HepG2 (cell line): ENCODE data around the gene RGS10. TPM values are rescaled to one million over a fixed set of nuclear protein-coding genes. Genes with fewer than 3 reads are reported as not detected.

Experiments used
- ATAC-seq: fragments of 200-7000 bp; cut with Tn5 transposase; 3 replicates; pipeline ENCODE4 v1.9.1; 2020; ENCODE audit warnings: mild to moderate bottlenecking, moderate library complexity
- BruUV-seq: library from RNA; stranded (reverse); fragments of 400-500 nt; replicated peaks from 2 replicates; lab custom pipeline; 2021; lab: Mats Ljungman, UMichigan
- CTCF ChIA-PET: fragments of 300-600 bp; formaldehyde crosslinking; extraction: SDS; loops from one replicate; lab custom pipeline; 2021; ENCODE audit warnings: low total read pairs, inconsistent platforms, low intra/inter-chr PET ratio; lab: Yijun Ruan, JAX
- POLR2A ChIA-PET: fragments of 350-600 bp; sonication (Branson Sonifier 250); formaldehyde crosslinking; loops from one replicate; lab custom pipeline; 2020; ENCODE audit warnings: antibody characterized with exemption, inconsistent platforms; lab: Yijun Ruan, JAX
- DNase-seq: peaks from one replicate; pipeline ENCODE4 v3.0.0-alpha.2; 2015; ENCODE audit warnings: low spot score
- FAIRE-seq: peaks from 3 replicates; lab custom pipeline; 2011; peaks lifted over from hg19 to GRCh38; lab: Jason Lieb, UNC
- H2AFZ ChIP-seq: one replicate; pipeline ENCODE4 v1.6.1; 2011; ENCODE audit warnings: low read length, inconsistent platforms
- H3K27ac ChIP-seq: fragments of 300-600 bp; 3 replicates; pipeline ENCODE4 v1.8.0; 2011; ENCODE audit warnings: mixed run types, mild to moderate bottlenecking, mixed read lengths, low read length, inconsistent platforms; ENCODE audit not compliant: insufficient read depth; ENCODE audit errors: extremely low read length
- H3K27me3 ChIP-seq, 2 experiments: fragments of 200-600 bp in 1 of 2; 2 replicates in 1 of 2; 3 replicates in 1 of 2; pipeline versions ENCODE4 v1.6.0 to v1.8.0; 2011; ENCODE audit warnings: low read length in 2 of 2, mild to moderate bottlenecking in 2 of 2, moderate library complexity in 2 of 2, inconsistent platforms in 1 of 2; ENCODE audit not compliant: insufficient read depth in 2 of 2, control insufficient read depth in 1 of 2
- H3K36me3 ChIP-seq, 2 experiments: fragments of 200-600 bp in 1 of 2; replicated peaks in 1 of 2; 2 replicates in 1 of 2; 3 replicates in 1 of 2; pipeline versions ENCODE4 v1.5.1 to v1.8.0; 2011; ENCODE audit warnings: low read length in 2 of 2, inconsistent platforms in 1 of 2; ENCODE audit not compliant: insufficient read depth in 2 of 2, control insufficient read depth in 1 of 2
- H3K4me1 ChIP-seq: 2 replicates; pipeline ENCODE4 v1.5.1; 2012; ENCODE audit warnings: low read length, inconsistent platforms; ENCODE audit not compliant: insufficient read depth
- H3K4me2 ChIP-seq: 2 replicates; pipeline ENCODE4 v1.6.0; 2011; ENCODE audit warnings: low read depth, low read length, inconsistent platforms
- H3K4me3 ChIP-seq, 3 experiments: fragments of 200-600 bp in 1 of 3; sonication (generic), shearing (Covaris generic) in 1 of 3; replicated peaks in 1 of 3; 2 replicates each; pipeline ENCODE4 v1.5.1; 2011 to 2016; ENCODE audit warnings: low read length in 3 of 3, inconsistent platforms in 2 of 3, low read depth in 2 of 3, mild to moderate bottlenecking in 2 of 3, control low read depth in 1 of 3, mixed read lengths in 1 of 3; ENCODE audit not compliant: insufficient read depth in 1 of 3
- H3K79me2 ChIP-seq: one replicate; pipeline ENCODE4 v1.6.1; 2011; ENCODE audit warnings: low read length, inconsistent platforms; ENCODE audit not compliant: insufficient read depth
- H3K9ac ChIP-seq: 2 replicates; pipeline ENCODE4 v1.6.0; 2011; ENCODE audit warnings: mild to moderate bottlenecking, low read depth, low read length, inconsistent platforms; ENCODE audit not compliant: insufficient read depth
- H3K9me3 ChIP-seq: 2 replicates; pipeline ENCODE4 v1.5.1; 2012; ENCODE audit warnings: mild to moderate bottlenecking, low read length
- H4K20me1 ChIP-seq: 2 replicates; pipeline ENCODE4 v1.6.0; 2011; ENCODE audit warnings: inconsistent platforms, mild to moderate bottlenecking, low read length, moderate library complexity; ENCODE audit not compliant: insufficient read depth
- ATM ChIP-seq: fragments of 450-650 bp; IDR thresholded peaks from 2 replicates; pipeline ENCODE4 v1.7.1; 2017; ENCODE audit warnings: mild to moderate bottlenecking, borderline replicate concordance
- CBX1 ChIP-seq: IDR thresholded peaks from one replicate; pipeline ENCODE4 v1.6.1; 2016; ENCODE audit warnings: antibody characterized with exemption, low read depth
- DR1 ChIP-seq: sonication (generic); formaldehyde crosslinking; IDR thresholded peaks from 2 replicates; pipeline ENCODE4 v1.8.0; 2021; ENCODE audit warnings: mild to moderate bottlenecking, missing genetic modification reagents, inconsistent platforms
- EEA1 ChIP-seq: sonication (generic); formaldehyde crosslinking; IDR thresholded peaks from 2 replicates; pipeline ENCODE4 v1.5.1; 2020; ENCODE audit warnings: mild to moderate bottlenecking, missing genetic modification reagents, borderline replicate concordance
- FOXJ3 ChIP-seq: sonication (generic); formaldehyde crosslinking; IDR thresholded peaks from 2 replicates; pipeline ENCODE4 v1.4.0; 2020; ENCODE audit warnings: missing genetic modification reagents, mild to moderate bottlenecking, borderline replicate concordance
- MIER2 ChIP-seq: IDR thresholded peaks from 2 replicates; pipeline ENCODE4 v1.6.1; 2016; ENCODE audit warnings: missing biosample characterization, missing genetic modification reagents
- MTF2 ChIP-seq: sonication (generic); formaldehyde crosslinking; IDR thresholded peaks from 2 replicates; pipeline ENCODE4 v1.5.0; 2020; ENCODE audit warnings: missing genetic modification reagents, borderline replicate concordance
- PTBP1 ChIP-seq: fragments of 200-400 bp; formaldehyde crosslinking; IDR thresholded peaks from 2 replicates; pipeline ENCODE4 v1.6.1; 2018; ENCODE audit warnings: low read length, low read depth; ENCODE audit not compliant: poor library complexity, severe bottlenecking
- RARA ChIP-seq: IDR thresholded peaks from 2 replicates; pipeline ENCODE4 v1.6.1; 2016; ENCODE audit warnings: missing genetic modification reagents, missing compliant biosample characterization
- REL ChIP-seq: sonication (generic); formaldehyde crosslinking; conservative IDR thresholded peaks from 2 replicates; pipeline ENCODE4 v1.8.0; 2022; ENCODE audit warnings: mild to moderate bottlenecking, missing genetic modification reagents, moderate library complexity
- SIN3B ChIP-seq: fragments of 150-350 bp; IDR thresholded peaks from 2 replicates; pipeline ENCODE4 v1.6.1; 2014; ENCODE audit warnings: low read length
- SNAI1 ChIP-seq: sonication (generic); formaldehyde crosslinking; IDR thresholded peaks from 2 replicates; pipeline ENCODE4 v1.5.0; 2020; ENCODE audit warnings: mild to moderate bottlenecking, missing genetic modification reagents, borderline replicate concordance
- TOPORS ChIP-seq: sonication (generic); formaldehyde crosslinking; IDR thresholded peaks from 2 replicates; pipeline ENCODE4 v1.8.0; 2023; ENCODE audit warnings: mild to moderate bottlenecking, missing genetic modification reagents
- U2AF1 ChIP-seq: fragments of 200-400 bp; formaldehyde crosslinking; optimal IDR thresholded peaks from 2 replicates; pipeline ENCODE3; 2017; ENCODE audit warnings: mild to moderate bottlenecking, low read depth, low read length
- WIZ ChIP-seq: sonication (generic); formaldehyde crosslinking; IDR thresholded peaks from 2 replicates; pipeline ENCODE4 v1.5.1; 2020; ENCODE audit warnings: mild to moderate bottlenecking, missing genetic modification reagents
- XRCC5 ChIP-seq: fragments of 200-400 bp; formaldehyde crosslinking; optimal IDR thresholded peaks from 2 replicates; pipeline ENCODE3; 2017; ENCODE audit warnings: mild to moderate bottlenecking, low read length
- ZBTB7B ChIP-seq: sonication (generic); formaldehyde crosslinking; IDR thresholded peaks from 2 replicates; pipeline ENCODE4 v1.4.0; 2020; ENCODE audit warnings: missing genetic modification reagents
- ZFP36 ChIP-seq: fragments of 150-350 bp; IDR thresholded peaks from 2 replicates; pipeline ENCODE4 v1.6.1; 2018; ENCODE audit warnings: borderline replicate concordance, low read length, low read depth; ENCODE audit not compliant: partially characterized antibody
- ZNF224 ChIP-seq: sonication (generic); formaldehyde crosslinking; IDR thresholded peaks from 2 replicates; pipeline ENCODE4 v1.5.0; 2020; ENCODE audit warnings: mild to moderate bottlenecking, missing genetic modification reagents
- ZNF234 ChIP-seq: sonication (generic); formaldehyde crosslinking; conservative IDR thresholded peaks from 2 replicates; pipeline ENCODE4 v1.5.1; 2020; ENCODE audit warnings: mild to moderate bottlenecking, missing genetic modification reagents
- ZNF251 ChIP-seq: sonication (generic); formaldehyde crosslinking; IDR thresholded peaks from 2 replicates; pipeline ENCODE4 v1.9.0; 2021; ENCODE audit warnings: mild to moderate bottlenecking, missing genetic modification reagents
- ZNF674 ChIP-seq: sonication (generic); formaldehyde crosslinking; IDR thresholded peaks from 2 replicates; pipeline ENCODE4 v1.5.0; 2020; ENCODE audit warnings: low read depth, mild to moderate bottlenecking, missing genetic modification reagents
- ZNF878 ChIP-seq: sonication (generic); formaldehyde crosslinking; IDR thresholded peaks from 2 replicates; pipeline ENCODE4 v1.8.1; 2023; ENCODE audit warnings: mild to moderate bottlenecking, missing genetic modification reagents, moderate library complexity
- ZSCAN31 ChIP-seq: sonication (generic); formaldehyde crosslinking; IDR thresholded peaks from 2 replicates; pipeline ENCODE4 v1.5.0; 2020; ENCODE audit warnings: low read depth, mild to moderate bottlenecking, missing genetic modification reagents
- WGBS: methylation state at CpG from one replicate; pipeline ENCODE4 v1.1.6; 2017; ENCODE audit warnings: low lambda C conversion rate; 5-methylcytosine and 5-hydroxymethylcytosine counted together
- in situ Hi-C: cut with HindIII; loops from 2 replicates; pipeline ENCODE4 v1.10.0; 2017; ENCODE audit warnings: low pct_unique_long_range_greater_than_20kb; ENCODE audit not compliant: extremely low pct_ligation_motif_present
- intact Hi-C: fragments of 100-400 bp; cut with micrococcal nuclease; formaldehyde crosslinking; loops from one replicate; pipeline ENCODE4 v1.10.0; 2022; ENCODE audit not compliant: unreplicated experiment
- polyA plus RNA-seq, 8 experiments: library from polyadenylated mRNA; depleted of rRNA in 3 of 8; stranded (reverse) in 7 of 8; unstranded in 1 of 8; fragments of >200 nt; fragmentation: Illumina TruSeq in 4 of 8; extraction: Trizol in 4 of 8; gene quantifications; 2 replicates each; pipeline versions ENCODE4 v1.2.1 to v1.2.3, GENCODE V29; 2011 to 2016; ENCODE audit warnings: low read depth in 4 of 8, missing spikeins in 1 of 8, mixed read lengths in 1 of 8; ENCODE audit not compliant: insufficient read depth in 1 of 8
- total RNA-seq, 5 experiments: library from RNA; depleted of rRNA; stranded (reverse); fragments of >200 nt; fragmentation: Illumina TruSeq; extraction: Trizol; gene quantifications; 2 replicates each; pipeline ENCODE4 v1.2.3, GENCODE V29; 2016; ENCODE audit warnings: low read depth in 1 of 5
- TF ChIP-seq, protein P1 (sequence below): sonication (generic); formaldehyde crosslinking; IDR thresholded peaks from 2 replicates; pipeline ENCODE4 v1.8.0; 2022; ENCODE audit warnings: missing genetic modification reagents, mild to moderate bottlenecking, inconsistent platforms, borderline replicate concordance
- TF ChIP-seq, protein P2 (sequence below): sonication (generic); formaldehyde crosslinking; IDR thresholded peaks from 2 replicates; pipeline ENCODE4 v1.9.0; 2021; ENCODE audit warnings: missing genetic modification reagents, mild to moderate bottlenecking, borderline replicate concordance

RGS10 gene
- total and polyA plus RNA-seq, 2 of the 13 experiments (the other 11 are each of a cell fraction or from before 2014, with no cell fraction given) = 1.7 to 5.1 TPM

DNA sequence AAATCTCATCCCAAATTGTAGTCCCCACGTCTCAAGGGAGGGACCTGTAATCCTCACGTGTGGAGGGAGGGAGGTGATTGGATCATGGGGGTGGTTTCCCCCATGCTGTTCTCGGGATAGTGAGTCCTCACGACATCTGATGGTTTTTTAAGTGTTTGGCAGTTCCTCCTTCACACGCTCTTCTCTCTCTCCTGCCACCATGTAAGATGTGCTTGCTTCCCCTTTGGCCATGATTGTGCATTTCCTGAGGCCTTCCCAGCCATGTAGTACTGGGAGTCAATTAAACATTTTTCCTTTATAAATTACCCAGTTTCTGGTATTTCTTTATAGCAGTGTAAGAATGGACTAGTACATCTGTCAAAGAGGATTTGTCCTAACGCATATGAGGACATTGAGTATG lies 59.5 kb downstream of the RGS10 start:
- CTCF ChIA-PET = no interaction called here

DNA sequence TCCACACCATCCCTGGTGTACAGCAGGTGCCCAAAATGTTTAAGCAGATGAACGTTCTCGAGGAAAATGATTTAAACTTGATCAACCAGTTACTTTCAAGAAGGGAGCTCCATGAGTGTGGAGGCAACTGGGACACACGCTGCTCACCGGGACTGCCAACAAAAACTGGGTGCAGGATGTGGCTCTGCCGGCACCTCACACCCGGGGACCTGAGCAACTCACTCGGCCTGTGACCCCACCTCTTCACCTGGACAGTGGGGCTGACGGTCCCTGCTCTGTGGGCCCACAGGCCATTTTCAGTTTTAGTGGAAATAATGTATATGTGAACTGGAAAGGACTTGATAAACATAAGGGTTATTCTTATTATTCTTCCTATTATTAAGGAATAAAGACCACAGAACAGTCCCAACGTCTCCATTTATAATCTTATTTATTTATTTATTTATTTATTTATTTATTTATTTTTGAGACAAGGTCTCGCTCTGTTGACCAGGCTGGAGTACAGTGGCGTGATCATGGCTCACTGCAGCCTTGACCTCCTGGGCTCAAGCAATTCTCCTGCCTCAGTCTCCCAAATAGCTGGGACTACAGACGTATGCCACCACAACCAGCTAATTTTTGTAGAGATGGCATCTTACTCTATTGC lies 60.6 kb downstream of the RGS10 start:
- BruUV-seq = no TSS peak
- ATAC-seq = no peak
- peaks cover 0 to 43% of the 10 kb centered on the region in 2 experiments; a peak in 4 of 5 replicates for H3K27me3 ChIP-seq
- no peak overlapping the region for H3K27ac ChIP-seq
- in situ Hi-C loops (no loop called here), intact Hi-C loops (no loop called here)
- no peak for TF ChIP-seq MTF2 (CRISPR knock-in tag)
- no peak for TF ChIP-seq SNAI1 (CRISPR knock-in tag)
- no peak for TF ChIP-seq TOPORS (CRISPR knock-in tag)
- TF ChIP-seq, protein P1, sequence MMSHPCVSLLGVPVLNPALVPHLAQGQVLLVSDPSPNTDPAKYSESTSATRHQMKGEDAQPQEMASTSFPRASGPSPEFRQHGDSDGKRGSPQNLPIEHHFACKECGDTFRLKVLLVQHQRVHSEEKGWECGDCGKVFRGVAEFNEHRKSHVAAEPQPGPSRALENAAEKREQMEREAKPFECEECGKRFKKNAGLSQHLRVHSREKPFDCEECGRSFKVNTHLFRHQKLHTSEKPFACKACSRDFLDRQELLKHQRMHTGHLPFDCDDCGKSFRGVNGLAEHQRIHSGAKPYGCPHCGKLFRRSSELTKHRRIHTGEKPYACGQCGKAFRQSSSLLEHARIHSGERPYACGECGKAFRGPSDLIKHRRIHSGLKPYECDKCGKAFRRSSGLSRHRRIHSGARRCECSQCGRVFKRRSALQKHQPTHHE (CRISPR knock-in tag) = no peak
- TF ChIP-seq RARA (CRISPR knock-in tag) = no peak
- TF ChIP-seq, protein P2, sequence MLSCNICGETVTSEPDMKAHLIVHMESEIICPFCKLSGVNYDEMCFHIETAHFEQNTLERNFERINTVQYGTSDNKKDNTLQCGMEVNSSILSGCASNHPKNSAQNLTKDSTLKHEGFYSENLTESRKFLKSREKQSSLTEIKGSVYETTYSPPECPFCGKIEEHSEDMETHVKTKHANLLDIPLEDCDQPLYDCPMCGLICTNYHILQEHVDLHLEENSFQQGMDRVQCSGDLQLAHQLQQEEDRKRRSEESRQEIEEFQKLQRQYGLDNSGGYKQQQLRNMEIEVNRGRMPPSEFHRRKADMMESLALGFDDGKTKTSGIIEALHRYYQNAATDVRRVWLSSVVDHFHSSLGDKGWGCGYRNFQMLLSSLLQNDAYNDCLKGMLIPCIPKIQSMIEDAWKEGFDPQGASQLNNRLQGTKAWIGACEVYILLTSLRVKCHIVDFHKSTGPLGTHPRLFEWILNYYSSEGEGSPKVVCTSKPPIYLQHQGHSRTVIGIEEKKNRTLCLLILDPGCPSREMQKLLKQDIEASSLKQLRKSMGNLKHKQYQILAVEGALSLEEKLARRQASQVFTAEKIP (CRISPR knock-in tag) = no peak
- no peak for TF ChIP-seq FOXJ3 (CRISPR knock-in tag)
- no peak for TF ChIP-seq ZNF251 (CRISPR knock-in tag)
- no peaks in the 10 kb centered on the region for H4K20me1 ChIP-seq
- H3K9me3 ChIP-seq = no peaks in the 10 kb centered on the region
- CTCF ChIA-PET = no interaction called here
- FAIRE-seq = no peak
- H3K4me1 ChIP-seq = peaks cover 19% of the 10 kb centered on the region
- H3K4me3 ChIP-seq = no peak overlapping the region
- POLR2A ChIA-PET = no interaction called here
- H2AFZ ChIP-seq = no peak overlapping the region
- H3K9ac ChIP-seq = no peak overlapping the region
- 50% methylated on average over 12 of the region's 12 CpGs for WGBS
- no peaks in the 10 kb centered on the region for H3K36me3 ChIP-seq
- no peaks in the 10 kb centered on the region for H3K79me2 ChIP-seq
- H3K4me2 ChIP-seq = no peak overlapping the region
- DNase-seq = no peak

More for the DNA sequence above, 59.5 kb downstream of the RGS10 start:
- in situ Hi-C loops (no loop called here), intact Hi-C loops (no loop called here)
- Histone ChIP-seq H3K36me3 (no peaks in the 10 kb centered on the region), H3K9ac (no peak overlapping the region), H3K9me3 (no peaks in the 10 kb centered on the region), H3K4me1 (peaks cover 19% of the 10 kb centered on the region)
- 51% methylated on average over 6 of the region's 6 CpGs for WGBS
- BruUV-seq = no TSS peak
- no peak for TF ChIP-seq ZFP36
- TF ChIP-seq CBX1 = no peak
- TF ChIP-seq ZNF224 (CRISPR knock-in tag) = no peak
- no peak for TF ChIP-seq ZNF878 (CRISPR knock-in tag)
- TF ChIP-seq MIER2 (CRISPR knock-in tag) = no peak
- no peak for TF ChIP-seq ATM
- no peak for TF ChIP-seq ZBTB7B
- TF ChIP-seq DR1 (CRISPR knock-in tag) = no peak
- TF ChIP-seq U2AF1 = no peak
- TF ChIP-seq REL (CRISPR knock-in tag) = no peak
- no peak for TF ChIP-seq SIN3B
- TF ChIP-seq EEA1 = no peak
- TF ChIP-seq WIZ (CRISPR knock-in tag) = no peak
- TF ChIP-seq ZNF234 = no peak
- no peak for TF ChIP-seq ZNF674 (CRISPR knock-in tag)
- no peak for TF ChIP-seq PTBP1
- no peak for TF ChIP-seq ZSCAN31
- TF ChIP-seq XRCC5 = no peak
- TF ChIP-seq, all 625 proteins: peak for 0
- Histone ChIP-seq H3K27me3 (peaks cover 0 to 48% of the 10 kb centered on the region in 2 experiments; a peak in 4 of 5 replicates), H3K4me3 (no peak overlapping the region), H3K4me2 (no peak overlapping the region), H2AFZ (no peak overlapping the region), H3K79me2 (no peaks in the 10 kb centered on the region), H3K27ac (no peak overlapping the region), H4K20me1 (no peaks in the 10 kb centered on the region)
- ATAC-seq (no peak), DNase-seq (no peak), FAIRE-seq (no peak)
- POLR2A ChIA-PET = no interaction called here
